ENCODE results near the gene TUSC2.

DNA sequence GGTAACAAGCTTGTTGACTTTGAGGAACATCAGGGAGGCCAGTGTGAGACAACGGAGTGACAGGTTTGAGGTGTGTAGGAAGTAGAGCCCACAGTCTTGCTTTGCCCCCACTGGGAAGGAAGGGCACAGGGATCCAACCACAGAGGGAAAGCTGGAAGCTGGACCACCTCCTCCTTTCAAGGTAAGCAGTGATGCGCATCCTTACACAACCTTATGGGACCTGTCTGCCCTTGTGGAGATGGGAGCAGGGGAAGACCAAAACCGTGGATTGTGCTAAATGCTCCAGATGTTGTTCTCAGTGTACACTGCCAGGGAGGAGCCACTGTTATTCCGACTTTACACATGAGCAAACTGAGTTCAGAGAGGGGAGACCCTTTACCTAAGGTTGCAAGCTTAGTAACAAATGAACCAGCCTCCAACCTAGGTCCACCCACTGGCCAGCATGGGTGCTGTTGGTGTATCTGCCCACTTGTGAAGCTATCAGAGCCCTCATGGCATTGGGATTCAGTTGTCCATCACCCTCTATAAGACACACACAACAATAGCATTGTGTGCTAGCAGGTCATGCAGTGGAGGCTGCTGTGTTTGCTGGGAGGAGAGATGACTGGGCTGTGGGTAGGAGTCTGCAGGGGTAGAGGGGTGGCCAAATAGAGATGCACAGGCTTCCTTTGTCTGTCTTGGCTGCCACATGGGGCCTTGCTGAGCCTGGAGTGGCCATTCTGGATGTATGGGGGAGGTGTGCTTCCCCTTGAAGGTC is 49.7 kb downstream of the TUSC2 start:
- TF ChIP-seq, protein P1, sequence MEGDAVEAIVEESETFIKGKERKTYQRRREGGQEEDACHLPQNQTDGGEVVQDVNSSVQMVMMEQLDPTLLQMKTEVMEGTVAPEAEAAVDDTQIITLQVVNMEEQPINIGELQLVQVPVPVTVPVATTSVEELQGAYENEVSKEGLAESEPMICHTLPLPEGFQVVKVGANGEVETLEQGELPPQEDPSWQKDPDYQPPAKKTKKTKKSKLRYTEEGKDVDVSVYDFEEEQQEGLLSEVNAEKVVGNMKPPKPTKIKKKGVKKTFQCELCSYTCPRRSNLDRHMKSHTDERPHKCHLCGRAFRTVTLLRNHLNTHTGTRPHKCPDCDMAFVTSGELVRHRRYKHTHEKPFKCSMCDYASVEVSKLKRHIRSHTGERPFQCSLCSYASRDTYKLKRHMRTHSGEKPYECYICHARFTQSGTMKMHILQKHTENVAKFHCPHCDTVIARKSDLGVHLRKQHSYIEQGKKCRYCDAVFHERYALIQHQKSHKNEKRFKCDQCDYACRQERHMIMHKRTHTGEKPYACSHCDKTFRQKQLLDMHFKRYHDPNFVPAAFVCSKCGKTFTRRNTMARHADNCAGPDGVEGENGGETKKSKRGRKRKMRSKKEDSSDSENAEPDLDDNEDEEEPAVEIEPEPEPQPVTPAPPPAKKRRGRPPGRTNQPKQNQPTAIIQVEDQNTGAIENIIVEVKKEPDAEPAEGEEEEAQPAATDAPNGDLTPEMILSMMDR (conservative IDR thresholded peaks at IDR 0.05; ENCODE audit: low read depth, low read length): no peak
- TF ChIP-seq EZH2 (IDR thresholded peaks at IDR 0.05; ENCODE audit: borderline replicate concordance, low read depth, low read length, poor library complexity, severe bottlenecking): no peak
